Body of pancreas (tissue), 4 donors: ENCODE data around the gene GUCA2A. TPM values are rescaled to one million over a fixed set of nuclear protein-coding genes. Genes with fewer than 3 reads are reported as not detected.

Source experiments
- ATAC-seq: fragments of 150-250 bp; one replicate; pipeline ENCODE4 v1.9.1; 2016
- DNase-seq, 4 donors: peaks; one replicate each; pipeline ENCODE4 v3.0.0-alpha.2; 2019
- H3K27ac ChIP-seq, 4 donors: fragments of 200-600 bp; sonication (generic); 1 replicate in 3 of 4; 2 replicates in 1 of 4; pipeline versions ENCODE4 v1.5.1 to v1.6.1; 2016 to 2019; ENCODE audit warnings: mild to moderate bottlenecking in 1 of 4, mixed read lengths in 1 of 4, moderate library complexity in 1 of 4
- H3K27me3 ChIP-seq, 2 donors: fragments of 200-600 bp; sonication (generic); one replicate each; pipeline ENCODE4 v1.6.0; 2016; ENCODE audit warnings: mild to moderate bottlenecking in 1 of 2
- H3K36me3 ChIP-seq, 2 donors: fragments of 200-600 bp; sonication (generic); replicated peaks in 1 of 2; 2 replicates each; pipeline ENCODE4 v1.5.1; 2016; ENCODE audit warnings: low read depth in 2 of 2; ENCODE audit not compliant: insufficient read depth in 1 of 2
- H3K4me1 ChIP-seq: fragments of 200-600 bp; sonication (generic); one replicate; pipeline ENCODE4 v1.6.0; 2016
- H3K4me3 ChIP-seq, 2 donors: fragments of 200-600 bp; sonication (generic); 1 replicate in 1 of 2; 2 replicates in 1 of 2; pipeline ENCODE4 v1.5.1; 2016 to 2019
- H3K9me3 ChIP-seq, 3 donors: fragments of 200-600 bp; sonication (generic); 1 replicate in 2 of 3; 2 replicates in 1 of 3; pipeline ENCODE4 v1.5.1; 2016
- POLR2A ChIP-seq, 3 donors: fragments of 450-650 bp; IDR thresholded peaks; one replicate each; pipeline ENCODE4 v1.6.1; 2016; ENCODE audit warnings: antibody characterized with exemption in 3 of 3, mild to moderate bottlenecking in 2 of 3
- WGBS, 2 donors: methylation state at CpG; one replicate each; pipeline ENCODE4 v1.1.5; 2017; 5-methylcytosine and 5-hydroxymethylcytosine counted together
- intact Hi-C: fragments of 100-400 bp; cut with DNase I; formaldehyde crosslinking; loops from one replicate; pipeline ENCODE4 v1.15.1; 2023
- total RNA-seq, 2 donors: library from RNA; depleted of rRNA; stranded (reverse); fragments of >200 nt; gene quantifications; one replicate each; pipeline ENCODE4 v1.1.0, GENCODE V29; 2016
- TF ChIP-seq, protein P1 (sequence below), 7 experiments: fragments of 450-650 bp in 4 of 7; fragments of 200-600 bp in 3 of 7; sonication (generic) in 3 of 7; IDR thresholded peaks; one replicate each; pipeline ENCODE4 v1.5.1; 2016 to 2019; ENCODE audit warnings: antibody characterized with exemption in 7 of 7

Gene GUCA2A
- total RNA-seq, 2 donors from 2014 or later = not detected

DNA sequence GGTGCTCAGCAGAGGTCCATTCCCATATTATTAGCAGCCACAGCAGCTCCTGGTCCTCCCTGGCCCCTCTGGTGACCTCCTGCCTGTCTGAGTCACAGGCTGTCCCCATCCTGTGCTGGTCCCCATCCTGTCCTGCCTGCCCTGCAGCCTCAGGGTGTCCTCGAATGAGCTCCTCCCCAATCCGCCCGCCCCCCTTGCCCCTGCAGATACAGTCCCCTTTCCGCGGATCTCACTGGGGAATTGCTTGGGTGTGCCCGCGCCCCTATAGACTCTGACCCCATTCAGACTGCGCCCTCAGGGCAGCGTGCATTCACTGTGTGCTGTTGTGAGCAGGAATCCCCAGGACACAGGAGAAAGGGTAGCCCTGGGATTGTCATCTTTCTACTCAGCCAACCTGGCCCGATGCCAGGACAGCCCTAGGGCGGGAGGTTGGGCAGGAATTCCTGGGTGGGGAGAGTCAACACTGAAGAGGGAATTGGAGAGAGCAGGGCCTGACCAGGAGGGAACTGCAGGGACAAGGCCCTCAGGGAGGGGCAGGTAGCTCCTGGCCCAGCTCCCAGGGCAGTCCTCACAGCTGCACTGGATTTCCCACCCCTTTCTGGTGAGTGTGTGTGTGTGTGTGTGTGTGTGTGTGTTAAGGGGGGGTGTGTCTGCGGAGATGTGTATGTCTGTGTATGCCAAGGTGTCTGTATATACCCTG lies 1.1 kb upstream of the GUCA2A start:
- H3K36me3 ChIP-seq = no peaks in the 10 kb centered on the region
- TF ChIP-seq, protein P1, sequence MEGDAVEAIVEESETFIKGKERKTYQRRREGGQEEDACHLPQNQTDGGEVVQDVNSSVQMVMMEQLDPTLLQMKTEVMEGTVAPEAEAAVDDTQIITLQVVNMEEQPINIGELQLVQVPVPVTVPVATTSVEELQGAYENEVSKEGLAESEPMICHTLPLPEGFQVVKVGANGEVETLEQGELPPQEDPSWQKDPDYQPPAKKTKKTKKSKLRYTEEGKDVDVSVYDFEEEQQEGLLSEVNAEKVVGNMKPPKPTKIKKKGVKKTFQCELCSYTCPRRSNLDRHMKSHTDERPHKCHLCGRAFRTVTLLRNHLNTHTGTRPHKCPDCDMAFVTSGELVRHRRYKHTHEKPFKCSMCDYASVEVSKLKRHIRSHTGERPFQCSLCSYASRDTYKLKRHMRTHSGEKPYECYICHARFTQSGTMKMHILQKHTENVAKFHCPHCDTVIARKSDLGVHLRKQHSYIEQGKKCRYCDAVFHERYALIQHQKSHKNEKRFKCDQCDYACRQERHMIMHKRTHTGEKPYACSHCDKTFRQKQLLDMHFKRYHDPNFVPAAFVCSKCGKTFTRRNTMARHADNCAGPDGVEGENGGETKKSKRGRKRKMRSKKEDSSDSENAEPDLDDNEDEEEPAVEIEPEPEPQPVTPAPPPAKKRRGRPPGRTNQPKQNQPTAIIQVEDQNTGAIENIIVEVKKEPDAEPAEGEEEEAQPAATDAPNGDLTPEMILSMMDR (IDR thresholded peaks at IDR 0.05) = no peak
- no peak for TF ChIP-seq POLR2A (IDR thresholded peaks at IDR 0.05)
- H3K27ac ChIP-seq = peak overlapping the region; percentile 26 to 45 (median 35)
- WGBS, 2 donors = 32 to 33% methylated on average over 9 to 12 of the region's 12 CpGs
- no peaks in the 10 kb centered on the region for H3K27me3 ChIP-seq
- ATAC-seq (peak; percentile 84), DNase-seq (peak; percentile 69 to 85 (median 79))
- H3K4me3 ChIP-seq = no peak overlapping the region
- H3K9me3 ChIP-seq = no peaks in the 10 kb centered on the region
- H3K4me1 ChIP-seq = peaks cover 28% of the 10 kb centered on the region
- intact Hi-C loops = no loop called here

DNA sequence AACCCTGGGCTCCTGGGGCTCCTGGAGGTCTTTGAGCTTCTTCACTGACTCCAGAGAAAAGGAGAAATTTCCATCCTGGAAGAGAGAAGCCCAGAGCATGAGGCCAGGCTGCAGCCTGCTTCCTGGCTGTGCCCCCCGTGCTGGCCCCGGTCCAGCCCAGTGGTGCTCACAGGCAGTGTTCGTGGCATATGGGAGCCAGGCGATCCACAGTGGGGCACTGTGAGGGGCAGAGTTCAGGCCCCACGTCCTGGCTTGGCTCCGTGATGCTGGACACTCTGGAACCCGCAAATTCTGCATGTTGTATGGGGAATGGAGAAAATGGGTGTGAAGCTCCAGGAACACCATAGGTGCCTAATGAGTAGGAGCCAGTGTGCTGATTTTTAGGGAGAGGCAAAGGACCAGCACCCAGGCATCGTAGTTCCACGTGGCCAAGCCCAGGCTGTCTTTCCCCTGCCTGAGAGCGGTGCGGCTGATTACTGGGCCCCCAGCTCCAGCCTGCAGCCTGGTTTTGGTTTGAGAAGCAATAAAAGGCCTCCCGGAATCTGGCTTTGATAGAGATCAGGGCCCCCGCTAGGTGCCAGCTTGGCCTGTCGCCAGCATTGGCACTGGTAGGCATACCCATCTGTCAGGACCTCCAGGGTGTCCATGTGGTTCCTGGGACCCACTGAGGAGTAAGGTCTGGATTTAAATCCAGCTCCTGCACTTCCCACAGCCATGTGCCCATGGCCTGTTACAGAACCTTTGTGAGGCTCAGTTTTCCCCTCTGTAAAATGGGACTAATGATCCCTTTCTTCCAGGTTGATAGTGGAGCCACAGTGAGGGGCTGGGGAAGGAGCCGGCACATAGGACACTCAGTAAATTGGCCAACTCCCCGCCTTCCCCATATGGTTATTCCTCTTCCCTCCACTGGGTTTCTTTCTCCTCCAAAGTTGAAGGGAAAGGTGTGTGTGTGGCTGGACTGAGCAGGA lies 725 bp downstream of the GUCA2A start:
- ATAC-seq (no peak), DNase-seq (no peak)
- no peaks in the 10 kb centered on the region for H3K36me3 ChIP-seq
- H3K27me3 ChIP-seq = no peaks in the 10 kb centered on the region
- no peak overlapping the region for H3K4me3 ChIP-seq
- WGBS, 2 donors = 73 to 79% methylated on average over 10 to 16 of the region's 16 CpGs
- intact Hi-C loops = no loop called here
- H3K27ac ChIP-seq = peak overlapping the region in 2 of 4 donors; percentile 26 to 45
- TF ChIP-seq POLR2A (IDR thresholded peaks at IDR 0.05) = no peak
- TF ChIP-seq, protein P1 (IDR thresholded peaks at IDR 0.05) = no peak
- H3K9me3 ChIP-seq = no peaks in the 10 kb centered on the region
- peaks cover 28% of the 10 kb centered on the region for H3K4me1 ChIP-seq

DNA sequence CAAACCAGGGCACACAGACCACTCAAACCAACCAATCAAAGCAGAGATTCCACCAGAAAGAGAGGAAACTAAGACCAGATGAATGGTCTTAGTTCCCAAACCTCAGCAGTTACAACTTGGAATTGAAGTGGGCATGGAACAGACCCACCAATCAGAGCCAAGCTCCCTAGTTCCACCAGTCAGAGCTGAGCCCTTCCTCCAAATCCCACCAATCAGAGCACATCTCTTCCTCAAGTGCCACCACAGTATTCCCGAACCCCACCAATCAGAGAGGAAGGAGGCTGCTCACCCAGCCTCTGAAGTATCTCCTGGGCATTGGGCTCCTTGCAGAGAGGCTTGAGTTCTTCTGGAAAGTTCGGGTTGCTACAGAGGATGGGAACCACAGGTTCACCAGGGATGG lies 1.4 kb downstream of the GUCA2A start:
- intact Hi-C loops = no loop called here
- Histone ChIP-seq H3K4me1 (peaks cover 28% of the 10 kb centered on the region), H3K9me3 (no peaks in the 10 kb centered on the region), H3K4me3 (no peak overlapping the region), H3K36me3 (no peaks in the 10 kb centered on the region), H3K27ac (no peak overlapping the region), H3K27me3 (no peaks in the 10 kb centered on the region)
- DNase-seq = no peak
- TF ChIP-seq, protein P1 (IDR thresholded peaks at IDR 0.05) = no peak
- TF ChIP-seq POLR2A (IDR thresholded peaks at IDR 0.05) = no peak
- no peak for ATAC-seq
- WGBS, 2 donors = 88 to 95% methylated on average over 1 to 2 of the region's 2 CpGs

GRCh38 chr1:42162181-42162580 lies 2.4 kb downstream of the GUCA2A start:
- no peak for ATAC-seq
- no peaks in the 10 kb centered on the region for H3K9me3 ChIP-seq
- intact Hi-C loops = no loop called here
- no peaks in the 10 kb centered on the region for H3K36me3 ChIP-seq
- H3K27ac ChIP-seq = no peak overlapping the region
- no peaks in the 10 kb centered on the region for H3K27me3 ChIP-seq
- no peak for DNase-seq
- H3K4me1 ChIP-seq = peaks cover 28% of the 10 kb centered on the region
- no peak overlapping the region for H3K4me3 ChIP-seq
- TF ChIP-seq POLR2A (IDR thresholded peaks at IDR 0.05) = no peak
- TF ChIP-seq, protein P1 (IDR thresholded peaks at IDR 0.05) = no peak
- WGBS, 2 donors = 83 to 85% methylated on average over 4 to 5 of the region's 5 CpGs
